Fibroblast of upper back skin (primary cell): ENCODE measurements around the gene P3H3.
"Not testable (repeated sequence)": the region's sequence is repeated elsewhere in the genome, so short reads cannot be mapped to it uniquely, and the experiment has no call there.

Experiments used
- DNase-seq: peaks from one replicate; pipeline ENCODE4 v3.0.0-alpha.2; 2013

Gene P3H3

DNA sequence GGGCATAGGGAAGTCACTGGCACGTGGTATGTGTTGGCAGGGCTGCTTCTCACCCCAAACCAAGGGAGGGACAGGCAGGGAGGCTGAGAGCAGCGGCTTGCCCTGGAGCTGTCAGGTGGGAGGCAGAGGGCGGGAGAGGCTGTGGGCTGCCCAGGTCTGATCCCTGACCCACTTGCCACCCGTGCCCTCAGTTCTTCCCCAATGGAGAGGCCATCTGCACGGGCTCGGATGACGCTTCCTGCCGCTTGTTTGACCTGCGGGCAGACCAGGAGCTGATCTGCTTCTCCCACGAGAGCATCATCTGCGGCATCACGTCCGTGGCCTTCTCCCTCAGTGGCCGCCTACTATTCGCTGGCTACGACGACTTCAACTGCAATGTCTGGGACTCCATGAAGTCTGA lies 17.2 kb downstream of the P3H3 start:
- no peak for DNase-seq

DNA sequence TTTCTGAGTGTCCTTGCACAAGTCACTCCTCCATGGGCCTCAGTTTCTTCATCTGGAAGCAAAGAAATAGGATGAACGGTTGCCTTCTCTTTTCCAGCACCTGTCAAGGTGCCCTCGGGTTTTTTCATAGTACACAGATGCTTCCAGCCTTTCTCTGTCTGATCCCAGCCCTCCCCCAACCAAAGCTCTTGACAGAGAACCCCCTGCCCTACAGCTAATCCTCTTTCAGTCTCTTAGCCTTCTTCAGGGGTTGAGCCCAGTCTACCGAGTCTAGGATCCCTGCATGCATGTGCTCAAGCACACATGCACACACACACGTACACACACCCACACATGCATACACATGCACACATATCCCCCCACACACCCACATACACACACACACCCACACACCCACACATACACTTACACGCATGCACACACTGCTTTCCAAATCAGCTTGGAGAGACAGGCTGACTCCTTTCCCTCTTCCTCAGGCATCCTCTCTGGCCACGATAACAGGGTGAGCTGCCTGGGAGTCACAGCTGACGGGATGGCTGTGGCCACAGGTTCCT lies 18.2 kb downstream of the P3H3 start:
- DNase-seq = no peak

DNA sequence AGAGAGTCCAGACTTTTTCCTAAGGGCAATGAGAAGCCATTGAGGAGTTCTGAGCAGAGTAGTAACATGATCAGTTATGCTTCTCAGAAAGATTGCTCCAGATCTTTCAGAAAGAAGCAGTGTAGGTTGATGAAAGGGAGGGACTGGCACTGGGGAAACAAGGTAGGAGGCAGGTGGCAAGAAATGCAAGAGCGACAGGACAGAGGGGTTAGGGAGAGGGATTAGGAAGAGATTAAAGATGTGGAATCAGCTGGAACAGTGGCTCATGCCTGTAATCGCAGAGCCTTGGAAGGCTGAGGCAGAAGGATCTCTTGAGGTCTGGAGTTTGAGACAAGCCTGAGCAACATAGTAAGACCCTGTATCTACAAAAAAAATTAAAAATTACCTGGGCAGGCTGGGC lies 19.5 kb downstream of the P3H3 start:
- no peak for DNase-seq

DNA sequence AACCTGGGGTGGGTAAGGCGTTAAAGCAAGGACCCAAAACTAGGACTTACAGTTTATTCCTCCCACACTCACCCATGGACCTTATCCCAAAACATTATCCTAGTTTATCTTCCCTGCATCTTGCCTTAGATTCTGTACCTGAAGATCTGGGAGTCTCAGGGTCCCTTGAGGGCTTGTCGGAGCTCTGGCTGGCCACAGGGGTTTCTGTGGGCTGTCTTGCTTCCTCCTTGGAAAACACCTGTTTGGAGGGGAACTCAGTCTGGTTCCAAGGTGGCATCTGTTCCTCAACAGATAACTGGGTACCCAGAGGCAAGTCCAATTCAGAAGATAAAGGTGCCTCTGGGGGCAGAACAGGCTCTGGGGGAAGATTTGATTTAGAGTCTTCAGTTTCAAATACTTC lies 21.2 kb downstream of the P3H3 start:
- DNase-seq = no peak

DNA sequence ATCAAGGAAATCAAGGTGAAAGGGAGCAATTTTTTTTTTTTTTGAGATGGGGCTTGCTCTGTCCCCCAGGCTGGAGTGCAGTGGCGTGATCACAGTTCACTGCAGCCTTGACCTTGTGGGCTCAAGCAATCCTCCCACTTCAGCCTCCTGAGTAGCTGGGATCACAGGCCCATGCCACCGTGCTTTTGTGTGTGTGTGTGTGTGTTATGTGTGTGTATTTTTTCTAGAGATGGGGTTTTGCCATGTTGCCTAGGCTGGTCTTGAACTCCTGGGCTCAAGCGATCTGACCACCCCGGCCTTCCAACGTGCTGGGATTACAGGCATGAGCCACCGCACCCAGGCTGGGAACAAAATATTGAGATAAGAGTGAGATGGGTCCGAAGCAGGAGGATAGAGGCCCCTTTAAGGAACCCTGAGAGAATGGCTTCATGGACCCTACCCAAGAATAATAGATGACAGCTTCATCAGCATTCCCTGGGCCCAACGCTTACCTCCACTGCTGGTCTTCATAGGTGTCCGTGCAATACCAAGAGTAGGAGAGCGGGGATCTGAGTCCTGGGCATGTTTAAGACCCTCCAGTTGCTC lies 21.9 kb downstream of the P3H3 start:
- DNase-seq = no peak

DNA sequence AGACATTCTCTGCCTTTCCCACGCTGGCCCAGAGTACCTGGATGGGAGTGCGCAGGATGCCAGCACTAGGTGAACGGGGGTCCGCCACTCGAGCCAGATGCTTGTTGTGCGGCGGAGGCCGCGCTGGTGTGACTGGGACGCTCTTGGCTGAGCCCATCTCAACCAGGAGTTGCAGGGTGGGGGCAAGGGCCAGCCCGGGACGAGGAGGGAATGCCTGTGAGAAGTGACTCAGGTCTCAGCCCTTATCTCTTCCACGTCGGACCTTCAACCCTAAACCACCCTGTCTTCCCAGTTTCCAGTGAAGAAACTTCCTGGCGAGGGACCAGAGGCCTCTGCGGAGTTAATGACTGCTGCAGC lies 22.6 kb downstream of the P3H3 start:
- no peak for DNase-seq

DNA sequence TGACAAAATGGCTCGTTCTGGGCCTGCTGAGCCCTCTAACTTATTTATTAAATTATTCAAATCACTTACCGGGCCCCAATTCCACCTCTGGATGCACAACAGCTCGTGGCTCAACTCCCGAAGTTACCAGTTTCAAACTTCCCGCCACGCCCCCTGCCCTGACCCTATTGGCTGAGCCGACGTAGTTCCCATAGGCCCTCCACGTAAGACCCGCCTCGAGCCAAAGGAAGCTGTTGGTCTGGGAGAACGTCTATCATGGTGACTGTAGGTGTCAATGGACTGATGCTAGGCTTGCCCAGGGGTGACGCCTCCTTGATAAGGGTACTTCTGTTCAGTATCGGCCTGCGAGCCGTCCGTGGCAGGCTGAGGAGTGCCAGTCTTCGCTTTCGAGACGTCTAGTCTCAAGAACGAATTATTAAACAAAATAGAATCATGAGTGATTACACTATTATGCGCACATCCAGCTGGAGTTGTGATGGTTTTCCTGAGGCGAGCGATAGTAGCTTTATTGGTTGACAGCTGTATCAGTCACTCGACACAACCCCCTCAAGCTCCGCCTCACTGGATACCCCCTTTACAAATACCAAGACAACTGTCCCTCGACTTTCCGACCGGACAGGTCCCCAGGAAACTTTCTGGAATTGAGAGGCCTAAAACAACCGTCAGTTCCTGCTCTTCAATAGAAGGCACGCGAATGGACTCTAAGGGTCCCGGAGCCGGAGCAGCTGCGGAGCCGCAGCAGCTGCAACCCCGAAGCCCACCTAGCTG lies 23.1 kb downstream of the P3H3 start, which contains the start of gene CDCA3:
Gene CDCA3, minus strand, starts transcription at position 134 of the 768 bp plus-strand sequence. CDS start 334 bp downstream, outside the sequence.
- DNase-seq = peak; percentile 99

DNA sequence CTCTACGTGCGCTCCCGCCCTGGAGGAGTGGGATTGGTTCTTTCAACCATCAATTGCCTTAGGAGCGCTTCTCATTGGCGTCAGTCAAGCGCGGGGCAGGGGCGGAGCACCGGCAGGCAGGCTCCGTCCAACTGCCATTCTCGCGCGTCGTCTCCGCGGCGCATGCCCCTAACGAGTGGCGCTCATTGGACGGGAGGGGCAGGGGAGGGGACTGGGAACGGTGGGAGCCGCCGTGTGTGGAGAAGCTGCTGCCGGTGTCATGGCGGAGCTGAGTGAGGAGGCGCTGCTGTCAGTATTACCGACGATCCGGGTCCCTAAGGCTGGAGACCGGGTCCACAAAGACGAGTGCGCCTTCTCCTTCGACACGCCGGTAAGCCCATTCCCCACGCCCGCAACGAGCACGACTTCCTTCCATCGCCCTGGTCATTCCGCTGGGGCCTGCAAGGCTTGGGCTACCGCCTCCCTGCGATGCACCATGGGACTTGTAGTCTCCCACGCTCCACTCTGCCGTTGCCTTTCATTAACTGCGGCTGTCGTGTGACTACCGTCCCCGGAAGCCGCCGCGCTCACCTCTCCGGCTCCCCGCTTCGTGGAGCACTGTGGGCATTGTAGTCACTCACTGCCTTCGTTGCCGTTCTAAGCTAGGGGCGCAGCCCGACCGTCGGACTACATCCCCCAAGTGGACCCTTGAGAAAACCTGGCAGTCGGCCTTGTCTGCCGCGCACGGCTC lies 23.9 kb downstream of the P3H3 start, which contains the start of gene USP5:
Gene USP5, plus strand, starts transcription at position 230 of the 730 bp plus-strand sequence. Its CDS starts 30 bp downstream, at position 260.
- DNase-seq = peak; percentile 100

DNA sequence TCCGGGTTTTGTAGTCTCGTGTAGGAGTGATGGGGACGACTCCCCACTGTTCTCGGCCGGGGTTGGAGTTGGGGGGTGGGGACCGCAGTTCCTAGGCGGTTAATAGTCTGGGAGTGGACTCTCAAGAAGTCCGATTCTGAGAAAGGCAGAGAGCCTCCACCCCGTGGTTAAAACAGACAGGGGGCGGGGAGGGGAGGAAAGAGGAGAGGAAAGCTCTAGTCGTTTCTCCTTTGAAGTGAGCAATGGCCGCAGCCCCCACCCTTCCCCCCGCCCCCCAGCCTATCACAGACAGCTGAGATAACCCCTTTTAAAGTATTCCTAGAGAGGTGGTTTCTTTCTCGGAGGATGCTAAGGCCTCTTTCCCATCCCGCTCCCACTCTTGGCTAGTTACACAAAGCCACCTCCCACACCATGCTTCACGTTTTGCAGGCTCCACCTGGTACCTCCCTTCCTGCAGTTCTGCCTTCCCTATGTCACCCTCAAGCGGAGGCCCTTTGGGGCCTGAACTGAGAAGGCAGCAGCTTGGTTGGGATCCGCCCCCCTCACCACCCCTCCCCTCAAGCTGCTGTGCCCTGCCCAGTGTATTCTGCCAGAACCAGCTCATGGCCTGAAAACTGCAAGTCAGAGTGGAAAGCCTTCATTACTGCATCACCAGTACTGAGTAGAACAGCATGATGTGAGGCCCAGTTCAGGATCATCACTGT lies 24.6 kb downstream of the P3H3 start:
- peak; percentile 56 for DNase-seq

DNA sequence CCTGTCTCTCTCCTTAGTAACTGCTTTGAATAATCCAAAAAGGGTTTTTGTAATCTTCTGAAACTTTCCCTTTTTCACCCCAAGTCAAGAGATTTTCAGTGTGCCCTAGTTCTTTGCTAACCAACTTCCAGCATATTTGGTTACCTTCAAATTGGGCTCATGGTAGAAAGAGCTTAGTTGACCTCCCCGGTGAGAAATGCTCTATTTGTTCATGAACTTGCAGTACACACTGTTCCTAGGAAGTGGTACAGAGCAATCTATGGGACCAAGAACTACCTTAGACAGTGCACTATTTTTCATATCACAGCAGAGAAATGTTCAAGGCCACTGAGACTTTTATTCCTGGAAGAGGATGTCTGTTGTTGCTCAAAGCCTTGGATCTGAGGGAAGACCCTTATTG lies 25.4 kb downstream of the P3H3 start:
- no peak for DNase-seq

DNA sequence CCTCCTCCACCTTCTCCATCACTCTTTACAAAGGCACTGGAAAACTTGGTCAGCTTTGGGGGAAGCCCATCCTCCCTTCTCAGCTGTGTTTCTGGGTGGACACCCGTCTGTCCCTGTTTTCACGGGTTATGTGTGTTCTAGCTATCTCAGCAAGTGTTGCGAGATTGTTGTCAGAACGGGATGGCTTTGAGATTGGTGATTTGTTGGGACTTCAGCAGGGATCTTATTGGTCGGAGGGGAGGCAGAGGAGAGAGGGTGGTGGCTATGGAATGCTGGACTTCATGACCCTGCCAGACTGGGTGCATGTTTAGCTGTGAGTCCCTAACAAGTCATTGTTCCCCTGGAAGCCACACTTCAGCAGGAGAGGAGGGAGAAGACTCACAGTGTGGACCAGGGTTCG lies 25.8 kb downstream of the P3H3 start:
- no peak for DNase-seq

DNA sequence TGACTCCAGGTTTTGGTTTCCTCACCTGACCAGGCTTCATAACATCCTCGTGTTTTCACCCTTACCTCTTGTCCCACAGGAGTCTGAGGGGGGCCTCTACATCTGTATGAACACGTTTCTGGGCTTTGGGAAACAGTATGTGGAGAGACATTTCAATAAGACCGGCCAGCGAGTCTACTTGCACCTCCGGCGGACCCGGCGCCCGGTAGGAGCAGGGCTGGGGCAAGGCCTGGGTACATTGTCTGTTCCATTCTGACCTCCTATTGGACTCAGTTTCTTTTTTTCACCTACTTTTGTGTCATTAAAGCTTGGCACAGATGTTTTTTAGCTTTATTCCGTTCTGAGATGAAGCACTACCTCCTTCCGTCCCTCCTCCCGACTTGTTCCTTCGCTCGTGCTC lies 27.1 kb downstream of the P3H3 start:
- DNase-seq = no peak

DNA sequence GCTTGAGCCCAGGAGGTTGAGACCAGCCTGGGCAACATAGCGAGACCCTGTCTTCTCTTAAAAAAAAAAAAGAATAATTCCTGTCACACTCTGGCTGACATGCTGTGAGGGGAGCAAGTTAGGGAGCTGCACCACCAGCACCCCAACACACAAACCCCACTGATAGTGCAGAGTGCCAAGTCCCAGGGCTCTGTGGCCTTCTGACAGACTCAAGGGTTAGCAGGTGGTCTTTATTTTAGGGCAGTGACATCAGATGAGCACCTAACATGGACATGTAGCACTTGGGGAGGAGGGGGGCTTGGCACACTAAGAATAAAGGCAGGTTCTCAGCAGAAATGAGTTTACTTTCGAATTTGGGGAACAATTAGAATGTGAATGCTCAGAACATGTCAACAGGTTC lies 30.6 kb downstream of the P3H3 start:
- DNase-seq = no peak

DNA sequence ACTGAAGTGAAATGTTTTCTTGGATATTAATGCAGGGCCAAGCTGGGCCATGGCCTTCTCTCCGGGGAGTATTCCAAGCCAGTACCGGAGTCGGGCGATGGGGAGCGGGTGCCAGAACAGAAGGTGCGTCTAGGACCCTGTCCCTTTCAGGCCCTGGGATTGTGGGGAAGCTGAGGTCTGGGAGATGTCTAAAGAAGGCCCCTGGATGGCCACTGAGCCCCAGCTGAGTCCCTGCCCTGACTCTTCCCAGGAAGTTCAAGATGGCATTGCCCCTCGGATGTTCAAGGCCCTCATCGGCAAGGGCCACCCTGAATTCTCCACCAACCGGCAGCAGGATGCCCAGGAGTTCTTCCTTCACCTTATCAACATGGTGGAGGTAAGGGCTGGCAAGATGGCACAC lies 31.9 kb downstream of the P3H3 start:
- DNase-seq = no peak

DNA sequence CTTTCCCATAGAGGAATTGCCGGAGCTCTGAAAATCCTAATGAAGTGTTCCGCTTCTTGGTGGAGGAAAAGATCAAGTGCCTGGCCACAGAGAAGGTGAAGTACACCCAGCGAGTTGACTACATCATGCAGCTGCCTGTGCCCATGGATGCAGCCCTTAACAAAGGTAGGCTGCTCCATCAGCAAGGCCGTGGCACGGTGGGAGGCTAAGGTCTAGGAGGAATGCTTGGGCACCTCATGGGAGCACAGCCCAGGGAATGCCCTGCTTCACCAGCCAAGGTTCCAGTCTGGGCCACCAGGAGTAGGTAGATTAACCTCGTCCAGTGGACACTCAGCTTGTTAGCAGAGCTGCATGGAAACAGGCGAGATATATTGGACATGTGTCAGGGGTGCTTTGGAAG lies 32.7 kb downstream of the P3H3 start:
- DNase-seq = no peak

DNA sequence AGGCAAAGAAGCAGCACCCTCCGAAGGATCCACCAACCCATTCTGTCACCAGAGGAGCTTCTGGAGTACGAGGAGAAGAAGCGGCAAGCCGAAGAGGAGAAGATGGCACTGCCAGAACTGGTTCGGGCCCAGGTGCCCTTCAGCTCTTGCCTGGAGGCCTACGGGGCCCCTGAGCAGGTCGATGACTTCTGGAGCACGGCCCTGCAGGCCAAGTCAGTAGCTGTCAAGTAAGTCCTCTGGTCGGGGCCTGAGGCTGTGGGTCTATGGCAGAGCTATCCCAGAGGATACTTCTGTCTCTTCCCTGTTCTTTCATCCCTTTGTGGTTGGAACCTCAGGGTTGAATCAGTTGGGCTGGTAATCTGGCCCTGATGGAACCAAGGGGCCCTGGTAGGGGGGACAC lies 33.2 kb downstream of the P3H3 start:
- no peak for DNase-seq

DNA sequence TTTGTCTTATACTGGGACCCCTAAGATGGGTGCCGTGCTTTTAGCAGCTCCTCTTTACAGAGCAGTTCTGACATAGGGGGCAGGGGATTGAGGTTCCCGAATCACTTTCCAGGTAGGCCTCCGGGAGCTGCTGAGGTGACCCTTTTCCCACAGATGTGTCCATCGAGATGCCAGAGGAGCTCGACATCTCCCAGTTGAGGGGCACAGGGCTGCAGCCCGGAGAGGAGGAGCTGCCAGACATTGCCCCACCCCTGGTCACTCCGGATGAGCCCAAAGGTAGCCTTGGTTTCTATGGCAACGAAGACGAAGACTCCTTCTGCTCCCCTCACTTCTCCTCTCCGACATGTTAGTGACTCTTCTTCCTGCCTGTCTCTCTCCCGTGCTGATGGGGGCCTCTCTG lies 34.8 kb downstream of the P3H3 start:
- no peak for DNase-seq

DNA sequence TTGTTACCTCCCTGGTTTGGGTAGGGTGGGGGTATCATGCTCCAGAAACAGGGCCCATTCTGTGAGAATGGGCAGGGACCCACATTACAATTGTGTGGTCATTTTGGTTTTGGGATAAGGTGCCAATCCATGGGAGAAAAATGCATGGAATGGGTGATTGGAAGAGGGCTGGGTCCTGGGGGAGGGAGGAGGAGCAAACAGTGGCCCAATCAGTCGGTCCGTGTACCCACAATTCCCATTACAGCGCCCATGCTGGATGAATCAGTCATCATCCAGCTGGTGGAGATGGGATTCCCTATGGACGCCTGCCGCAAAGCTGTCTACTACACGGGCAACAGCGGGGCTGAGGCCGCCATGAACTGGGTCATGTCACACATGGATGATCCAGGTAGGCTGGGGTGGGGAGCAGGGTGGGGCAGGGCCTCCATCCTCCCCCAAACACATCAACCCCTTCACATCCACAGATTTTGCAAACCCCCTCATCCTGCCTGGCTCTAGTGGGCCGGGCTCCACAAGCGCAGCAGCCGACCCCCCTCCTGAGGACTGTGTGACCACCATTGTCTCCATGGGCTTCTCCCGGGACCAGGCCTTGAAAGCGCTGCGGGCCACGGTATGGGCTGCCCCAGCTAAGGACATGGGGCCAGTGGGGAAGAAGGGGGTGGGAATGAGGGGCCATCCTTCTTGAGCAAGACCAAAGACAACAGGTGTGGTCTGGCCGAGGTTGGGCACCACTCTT lies 35.5 kb downstream of the P3H3 start:
- peak; percentile 23 for DNase-seq

DNA sequence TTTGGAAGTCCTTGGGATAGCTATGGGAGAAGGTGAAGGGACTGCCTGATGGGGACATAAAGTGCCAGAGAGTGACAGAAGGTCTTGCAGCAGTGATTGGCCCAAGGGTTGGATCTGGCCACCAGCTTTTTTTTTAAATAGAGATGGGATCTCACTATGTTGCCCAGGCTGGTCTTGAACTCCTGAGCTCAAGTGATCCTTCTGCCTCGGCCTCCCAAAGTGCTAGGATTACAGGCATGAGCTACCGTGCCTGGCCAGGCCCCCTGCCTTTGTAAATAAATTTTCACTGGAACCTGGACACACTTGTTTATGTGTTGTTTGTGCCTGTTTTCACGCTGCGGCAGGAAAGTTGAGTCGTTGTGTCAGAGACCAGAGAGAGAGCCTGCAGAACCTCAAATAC lies 37.1 kb downstream of the P3H3 start:
- DNase-seq = not testable (repeated sequence)

DNA sequence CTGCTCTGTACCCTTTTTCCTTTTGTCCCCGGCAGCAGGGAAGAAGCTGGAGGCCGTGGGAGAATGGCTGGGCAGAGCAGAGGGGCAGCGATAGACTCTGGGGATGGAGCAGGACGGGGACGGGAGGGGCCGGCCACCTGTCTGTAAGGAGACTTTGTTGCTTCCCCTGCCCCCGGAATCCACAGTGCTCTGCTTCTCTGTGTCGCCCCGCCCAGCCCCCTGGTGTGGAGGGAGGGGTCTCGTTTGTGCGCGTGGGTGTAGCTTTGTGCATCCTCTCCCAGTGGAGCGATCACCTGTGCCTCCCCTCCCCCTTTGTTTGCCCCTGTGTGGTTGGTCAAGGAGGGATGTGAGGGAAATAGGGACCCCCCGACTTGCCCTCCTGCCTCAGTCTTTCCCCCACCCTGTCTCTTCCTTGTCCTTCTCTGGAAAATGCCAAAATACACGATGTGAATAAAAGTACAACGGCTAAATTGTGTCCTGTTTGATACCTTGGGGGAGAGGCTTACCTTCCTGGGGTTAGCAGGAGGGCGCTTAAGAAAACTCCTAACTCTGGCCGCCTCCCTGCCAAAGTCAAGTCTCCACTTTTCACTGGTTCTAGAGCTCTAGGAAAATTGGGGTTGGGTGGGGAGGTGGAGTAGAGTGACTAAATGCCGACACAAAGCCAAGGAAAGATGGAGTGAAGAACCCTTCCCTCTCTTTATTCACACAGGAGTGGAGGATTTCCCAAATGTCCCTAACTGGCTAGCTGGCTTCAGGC lies 38.1 kb downstream of the P3H3 start:
- no peak for DNase-seq

DNA sequence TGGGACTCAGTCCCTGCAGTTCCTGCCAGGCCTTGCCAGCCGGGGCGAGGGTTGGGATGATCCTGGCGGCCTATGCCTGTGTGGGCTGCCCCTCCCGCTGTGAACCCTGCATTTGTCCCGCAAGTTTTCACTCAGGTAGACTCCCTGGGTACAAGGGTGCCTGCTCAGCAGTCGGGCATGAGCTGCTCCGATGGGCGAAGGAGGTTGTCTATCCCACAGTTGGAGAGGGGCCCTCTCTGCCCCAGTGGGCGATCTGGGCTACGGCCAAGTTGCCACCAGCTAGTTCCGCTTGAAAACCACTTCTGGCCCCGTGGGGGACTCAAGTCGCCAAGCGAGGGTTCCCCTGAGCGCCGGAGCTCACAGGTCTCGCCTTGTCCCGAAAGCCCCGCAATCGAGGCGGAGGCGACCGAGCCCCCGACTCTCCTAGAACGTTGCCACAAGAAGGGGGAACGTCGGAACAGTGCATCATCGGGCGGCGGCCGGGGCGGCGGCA lies 38.8 kb downstream of the P3H3 start:
- DNase-seq = no peak
